GM12873 (cell line): ENCODE data around the gene KRTAP4-7.
"Not testable (repeated sequence)": the region's sequence is repeated elsewhere in the genome, so short reads cannot be mapped to it uniquely, and the experiment has no call there.

Experiments
- TF ChIP-seq, protein P1 (sequence below): IDR thresholded peaks from 2 replicates; pipeline ENCODE4 v1.5.1; 2012; ENCODE audit warnings: low read depth, mild to moderate bottlenecking, moderate library complexity, low read length, control low read depth; ENCODE audit not compliant: insufficient read depth; ENCODE audit errors: missing control alignments

The KRTAP4-7 gene

GRCh38 chr17:41048441-41048840 lies 35.5 kb upstream of the KRTAP4-7 start:
- TF ChIP-seq, protein P1, sequence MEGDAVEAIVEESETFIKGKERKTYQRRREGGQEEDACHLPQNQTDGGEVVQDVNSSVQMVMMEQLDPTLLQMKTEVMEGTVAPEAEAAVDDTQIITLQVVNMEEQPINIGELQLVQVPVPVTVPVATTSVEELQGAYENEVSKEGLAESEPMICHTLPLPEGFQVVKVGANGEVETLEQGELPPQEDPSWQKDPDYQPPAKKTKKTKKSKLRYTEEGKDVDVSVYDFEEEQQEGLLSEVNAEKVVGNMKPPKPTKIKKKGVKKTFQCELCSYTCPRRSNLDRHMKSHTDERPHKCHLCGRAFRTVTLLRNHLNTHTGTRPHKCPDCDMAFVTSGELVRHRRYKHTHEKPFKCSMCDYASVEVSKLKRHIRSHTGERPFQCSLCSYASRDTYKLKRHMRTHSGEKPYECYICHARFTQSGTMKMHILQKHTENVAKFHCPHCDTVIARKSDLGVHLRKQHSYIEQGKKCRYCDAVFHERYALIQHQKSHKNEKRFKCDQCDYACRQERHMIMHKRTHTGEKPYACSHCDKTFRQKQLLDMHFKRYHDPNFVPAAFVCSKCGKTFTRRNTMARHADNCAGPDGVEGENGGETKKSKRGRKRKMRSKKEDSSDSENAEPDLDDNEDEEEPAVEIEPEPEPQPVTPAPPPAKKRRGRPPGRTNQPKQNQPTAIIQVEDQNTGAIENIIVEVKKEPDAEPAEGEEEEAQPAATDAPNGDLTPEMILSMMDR: no peak

DNA sequence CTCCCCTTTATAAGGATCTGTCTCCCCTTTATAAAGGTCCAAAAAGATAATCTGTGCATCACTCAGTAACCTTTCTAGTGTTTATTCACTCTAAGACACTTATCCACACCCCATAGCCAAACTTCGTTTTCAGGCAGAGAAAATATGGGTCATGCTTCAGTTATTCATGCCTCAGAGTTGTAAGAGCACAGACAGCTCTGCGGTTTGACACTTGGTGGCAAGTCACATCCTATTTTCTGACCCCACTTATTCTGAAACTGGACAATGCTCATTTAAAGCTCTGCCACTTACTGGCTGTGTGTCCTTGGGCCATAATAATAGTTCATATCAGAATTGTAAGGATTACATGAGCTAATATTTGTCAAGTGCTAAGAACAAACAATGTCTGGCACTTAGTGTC lies 34.8 kb upstream of the KRTAP4-7 start:
- TF ChIP-seq, protein P1: no peak

- TF ChIP-seq, protein P1: no peak
These were observed 31.4 kb upstream of the KRTAP4-7 start for GRCh38 chr17:41052566-41052965.

GRCh38 chr17:41054025-41054424 lies 29.9 kb upstream of the KRTAP4-7 start:
- TF ChIP-seq, protein P1: no peak

- TF ChIP-seq, protein P1: not testable (repeated sequence)
These were observed 28.8 kb upstream of the KRTAP4-7 start, which contains the start of gene KRTAP2-2 for GRCh38 chr17:41055130-41055529. TSS of gene KRTAP2-2 (minus strand) at chr17:41055230. CDS start at chr17:41055211, 19 bp downstream.

GRCh38 chr17:41057547-41057946 lies 26.4 kb upstream of the KRTAP4-7 start:
- TF ChIP-seq, protein P1: no peak

DNA sequence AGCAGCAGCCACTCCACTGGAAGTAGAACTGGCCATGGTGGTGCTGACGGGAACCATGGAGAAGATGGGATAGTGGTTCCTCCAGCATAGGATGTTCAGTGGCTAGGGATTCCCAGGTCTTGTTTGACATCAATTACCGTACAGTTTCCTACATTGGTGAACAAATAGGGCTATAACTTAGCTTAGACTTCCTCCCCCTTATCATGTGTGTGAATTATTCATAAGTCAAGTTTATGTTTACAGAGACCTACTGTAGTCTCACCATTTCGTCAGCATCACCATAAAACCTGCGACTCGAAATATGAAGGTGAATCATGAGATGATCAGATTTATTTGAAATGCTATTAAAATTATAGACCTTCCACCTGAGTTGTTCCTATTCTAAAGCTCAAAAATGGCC lies 25.2 kb upstream of the KRTAP4-7 start:
- TF ChIP-seq, protein P1: no peak
